ENCODE data around the gene GGA2.

- TF ChIP-seq CTCF (IDR thresholded peaks at IDR 0.05) (no peak), POLR2A (IDR thresholded peaks at IDR 0.05) (peak in 1 of 4 donors; percentile 29)
Measured at GRCh38 chr16:23500212-23500861, 10.0 kb downstream of the GGA2 start.

Data from esophagus squamous epithelium (tissue), 4 donors.